Measurements from ENCODE around the gene MED17.
A peak's percentile ranks its signal among the peaks of the same experiment; 100 is the strongest.
"Not testable (repeated sequence)": the region's sequence is repeated elsewhere in the genome, so short reads cannot be mapped to it uniquely, and the experiment has no call there.

MED17 gene

DNA sequence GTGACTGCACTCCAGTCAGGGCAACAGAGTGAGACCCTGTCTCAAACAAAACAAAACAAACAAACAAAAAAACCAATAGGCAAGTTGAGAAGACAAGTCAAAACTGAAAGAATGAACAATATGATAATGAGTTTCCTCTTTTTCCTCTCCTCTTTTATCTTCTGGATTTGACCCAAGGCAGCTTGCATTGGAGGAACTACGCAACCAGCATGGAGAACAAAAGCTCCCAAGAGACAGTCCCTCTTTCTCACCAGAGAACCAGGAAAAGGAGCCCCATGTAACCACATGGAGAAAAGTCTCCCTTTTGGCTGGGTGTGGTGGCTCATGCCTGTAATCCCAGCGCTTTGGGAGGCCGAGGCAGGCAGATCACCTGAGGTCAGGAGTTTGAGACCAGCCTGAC is 9.5 kb upstream of the MED17 start:
- H3K4me1 ChIP-seq (ENCODE audit: control insufficient read depth, insufficient read depth, low read length, poor library complexity, severe bottlenecking); H3K36me3 ChIP-seq (ENCODE audit: control insufficient read depth, insufficient read depth, low read length); H3K4me3 ChIP-seq (ENCODE audit: insufficient read depth, low read depth, low read length, poor library complexity, severe bottlenecking); H3K9me3 ChIP-seq (ENCODE audit: control insufficient read depth, low read length); H3K27me3 ChIP-seq (replicated peaks; ENCODE audit: control insufficient read depth, insufficient read depth, low read length, poor library complexity, severe bottlenecking); H3K27ac ChIP-seq (ENCODE audit: insufficient read depth, low read length, poor library complexity, severe bottlenecking); DNase-seq: not testable (repeated sequence)

DNA sequence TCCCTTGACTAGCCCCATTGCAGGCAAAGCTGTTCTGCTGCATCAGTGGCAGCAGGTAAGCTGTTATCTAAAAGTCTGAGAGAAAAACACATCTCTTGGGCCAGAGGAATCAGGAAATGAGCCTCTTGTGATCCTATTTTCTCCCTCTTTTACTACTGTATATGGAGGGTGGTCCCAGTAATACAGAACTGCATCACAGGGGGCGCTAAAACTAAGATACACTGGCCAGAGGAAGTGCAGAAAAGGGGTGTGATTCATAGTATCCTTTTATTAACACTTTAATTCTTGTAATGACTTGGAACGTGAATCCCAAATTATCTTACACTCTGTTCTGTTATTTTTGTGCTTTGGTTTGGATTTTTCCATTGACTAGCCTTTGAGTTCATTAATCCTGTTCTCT is 8.8 kb upstream of the MED17 start:
- H3K27me3 ChIP-seq (replicated peaks; ENCODE audit: control insufficient read depth, insufficient read depth, low read length, poor library complexity, severe bottlenecking): no peaks in the 10 kb centered on the region
- no peak for DNase-seq
- no peaks in the 10 kb centered on the region for H3K9me3 ChIP-seq (ENCODE audit: control insufficient read depth, low read length)
- H3K36me3 ChIP-seq (ENCODE audit: control insufficient read depth, insufficient read depth, low read length): no peaks in the 10 kb centered on the region
- no peaks in the 10 kb centered on the region for H3K4me1 ChIP-seq (ENCODE audit: control insufficient read depth, insufficient read depth, low read length, poor library complexity, severe bottlenecking)
- no peak overlapping the region for H3K4me3 ChIP-seq (ENCODE audit: insufficient read depth, low read depth, low read length, poor library complexity, severe bottlenecking)
- no peak overlapping the region for H3K27ac ChIP-seq (ENCODE audit: insufficient read depth, low read length, poor library complexity, severe bottlenecking)

DNA sequence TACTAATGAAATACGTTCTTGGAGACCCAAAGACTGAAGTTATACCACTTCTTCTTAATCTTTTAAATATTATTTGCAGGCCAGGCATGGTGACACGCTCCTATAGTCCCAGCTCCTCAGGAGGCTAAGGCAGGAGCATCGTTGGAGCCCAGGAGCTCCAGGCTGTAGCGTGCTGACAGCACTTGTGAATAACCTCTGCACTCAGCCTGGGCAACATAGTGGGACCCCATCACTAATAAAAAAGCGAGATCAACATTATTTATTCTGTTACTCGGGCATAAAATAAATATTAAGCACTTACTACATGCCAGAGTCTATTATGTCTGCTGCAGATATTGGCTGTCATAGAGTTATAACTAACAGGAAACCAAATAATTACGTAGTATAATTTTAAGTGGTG is 720 bp upstream of the MED17 start:
- H3K4me1 ChIP-seq (ENCODE audit: control insufficient read depth, insufficient read depth, low read length, poor library complexity, severe bottlenecking): peaks cover 22% of the 10 kb centered on the region
- peak overlapping the region; percentile 88 for H3K4me3 ChIP-seq (ENCODE audit: insufficient read depth, low read depth, low read length, poor library complexity, severe bottlenecking)
- DNase-seq: no peak
- no peaks in the 10 kb centered on the region for H3K36me3 ChIP-seq (ENCODE audit: control insufficient read depth, insufficient read depth, low read length)
- H3K27me3 ChIP-seq (replicated peaks; ENCODE audit: control insufficient read depth, insufficient read depth, low read length, poor library complexity, severe bottlenecking): no peaks in the 10 kb centered on the region
- H3K27ac ChIP-seq (ENCODE audit: insufficient read depth, low read length, poor library complexity, severe bottlenecking): no peak overlapping the region
- H3K9me3 ChIP-seq (ENCODE audit: control insufficient read depth, low read length): no peaks in the 10 kb centered on the region

DNA sequence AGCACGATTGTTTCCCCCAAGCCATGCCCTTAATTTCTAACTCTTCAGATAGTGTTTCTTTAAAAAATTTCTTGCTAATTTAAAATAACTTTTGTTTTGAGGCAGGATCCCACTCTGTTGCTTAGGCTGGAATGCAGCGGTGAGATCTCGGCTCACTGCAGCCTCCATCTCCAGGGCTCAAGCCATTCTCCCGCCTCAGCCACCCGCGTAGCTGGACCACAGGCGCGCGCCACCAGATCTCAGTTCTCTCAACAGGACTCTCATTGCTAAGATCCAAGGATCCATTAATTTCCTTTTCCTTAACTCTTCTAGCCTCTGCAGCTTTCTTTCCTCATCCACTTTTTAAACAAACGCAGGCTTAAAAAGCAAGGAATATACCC is 327 bp upstream of the MED17 start:
- peak overlapping the region; percentile 89 for H3K27ac ChIP-seq (ENCODE audit: insufficient read depth, low read length, poor library complexity, severe bottlenecking)
- no peaks in the 10 kb centered on the region for H3K9me3 ChIP-seq (ENCODE audit: control insufficient read depth, low read length)
- H3K4me3 ChIP-seq (ENCODE audit: insufficient read depth, low read depth, low read length, poor library complexity, severe bottlenecking): peak overlapping the region; percentile 88
- H3K27me3 ChIP-seq (replicated peaks; ENCODE audit: control insufficient read depth, insufficient read depth, low read length, poor library complexity, severe bottlenecking): no peaks in the 10 kb centered on the region
- peaks cover under 1% of the 10 kb centered on the region for H3K36me3 ChIP-seq (ENCODE audit: control insufficient read depth, insufficient read depth, low read length)
- peaks cover 22% of the 10 kb centered on the region for H3K4me1 ChIP-seq (ENCODE audit: control insufficient read depth, insufficient read depth, low read length, poor library complexity, severe bottlenecking)
- DNase-seq: no peak

DNA sequence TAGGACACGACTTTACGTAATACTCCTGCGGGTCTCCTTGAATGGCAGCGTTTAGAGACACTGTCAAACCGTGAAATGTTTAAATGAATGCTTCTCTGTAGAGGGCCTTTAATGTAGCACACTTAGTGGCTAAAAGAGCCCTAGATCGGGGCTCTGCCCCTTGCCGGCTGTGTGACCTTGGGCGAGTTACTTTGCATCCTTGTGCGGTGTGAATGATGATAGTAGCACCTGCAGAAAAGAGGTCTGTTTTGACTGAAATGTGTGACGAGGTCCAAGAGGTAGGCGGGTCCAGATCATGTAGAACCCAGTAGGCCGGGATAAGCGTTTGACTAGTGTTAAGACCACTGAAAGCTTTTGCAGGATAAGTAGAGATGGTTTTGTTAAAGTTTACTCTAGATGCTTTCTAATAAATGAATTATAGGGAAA is 866 bp downstream of the MED17 start:
- Histone ChIP-seq H3K27me3 (replicated peaks; ENCODE audit: control insufficient read depth, insufficient read depth, low read length, poor library complexity, severe bottlenecking) (no peaks in the 10 kb centered on the region), H3K4me3 (ENCODE audit: insufficient read depth, low read depth, low read length, poor library complexity, severe bottlenecking) (peak overlapping the region; percentile 88), H3K9me3 (ENCODE audit: control insufficient read depth, low read length) (no peaks in the 10 kb centered on the region), H3K36me3 (ENCODE audit: control insufficient read depth, insufficient read depth, low read length) (peaks cover 12% of the 10 kb centered on the region), H3K4me1 (ENCODE audit: control insufficient read depth, insufficient read depth, low read length, poor library complexity, severe bottlenecking) (peaks cover 22% of the 10 kb centered on the region), H3K27ac (ENCODE audit: insufficient read depth, low read length, poor library complexity, severe bottlenecking) (peak overlapping the region; percentile 89)
- no peak for DNase-seq

DNA sequence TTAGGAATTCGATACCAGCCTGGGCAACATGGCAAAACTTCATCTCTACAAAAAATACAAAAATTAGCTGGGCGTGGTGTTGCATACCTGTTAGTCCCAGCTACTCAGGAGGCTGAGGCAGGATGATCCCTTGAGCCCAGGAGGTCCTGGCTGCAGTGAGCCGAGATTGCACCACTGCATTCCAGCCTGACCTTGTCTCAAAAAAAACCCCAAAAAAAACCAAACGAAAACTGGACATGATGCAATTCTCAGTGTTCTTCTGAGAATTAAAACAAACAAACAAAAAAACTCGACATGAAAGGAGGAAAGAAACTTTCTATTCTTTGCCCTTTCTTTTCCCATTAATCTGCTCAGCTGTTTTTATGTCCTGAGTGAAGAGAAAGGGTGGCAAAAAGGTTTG is 7.4 kb downstream of the MED17 start:
- Histone ChIP-seq H3K27me3 (replicated peaks; ENCODE audit: control insufficient read depth, insufficient read depth, low read length, poor library complexity, severe bottlenecking) (no peaks in the 10 kb centered on the region), H3K4me1 (ENCODE audit: control insufficient read depth, insufficient read depth, low read length, poor library complexity, severe bottlenecking) (no peaks in the 10 kb centered on the region), H3K4me3 (ENCODE audit: insufficient read depth, low read depth, low read length, poor library complexity, severe bottlenecking) (no peak overlapping the region), H3K36me3 (ENCODE audit: control insufficient read depth, insufficient read depth, low read length) (peaks cover 73% of the 10 kb centered on the region), H3K27ac (ENCODE audit: insufficient read depth, low read length, poor library complexity, severe bottlenecking) (no peak overlapping the region), H3K9me3 (ENCODE audit: control insufficient read depth, low read length) (no peaks in the 10 kb centered on the region)
- no peak for DNase-seq

DNA sequence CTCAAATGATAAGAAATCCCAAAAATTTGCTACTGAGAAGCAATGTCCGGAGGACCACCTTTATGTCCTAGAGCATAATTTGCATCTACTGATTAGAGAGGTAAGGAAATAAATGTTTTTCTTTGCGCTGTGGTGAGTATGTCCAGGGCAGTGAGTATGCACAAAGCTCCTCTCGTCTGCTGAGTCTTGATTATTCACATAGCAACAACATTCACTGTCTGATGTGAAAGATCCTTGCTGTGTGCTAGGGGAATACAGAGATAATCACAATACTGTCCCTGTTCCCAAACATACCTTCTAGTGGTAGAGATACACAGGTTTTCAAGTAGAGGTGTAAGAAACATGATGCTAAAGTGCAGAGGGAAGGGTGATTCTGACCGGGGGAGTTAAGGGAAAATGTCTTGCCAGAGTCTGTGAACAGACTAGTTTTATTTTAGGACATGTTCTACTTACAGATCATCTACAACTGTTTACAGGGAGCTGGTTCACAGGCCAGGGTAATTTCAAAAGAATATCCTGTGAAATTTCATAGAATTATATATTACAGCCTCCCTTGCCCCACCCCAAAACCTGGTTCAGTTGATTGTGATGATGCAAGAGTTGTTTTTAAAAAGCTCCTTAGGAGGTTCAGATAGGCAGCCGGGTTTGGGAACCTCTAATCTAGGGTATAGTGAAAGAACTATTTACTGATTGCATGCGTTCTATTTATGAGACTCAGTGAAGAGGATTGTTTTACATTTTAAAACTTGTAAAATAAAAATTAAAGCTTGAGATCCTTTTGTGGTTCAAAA is 12.6 kb downstream of the MED17 start:
- no peaks in the 10 kb centered on the region for H3K27me3 ChIP-seq (replicated peaks; ENCODE audit: control insufficient read depth, insufficient read depth, low read length, poor library complexity, severe bottlenecking)
- H3K36me3 ChIP-seq (ENCODE audit: control insufficient read depth, insufficient read depth, low read length): peaks cover 92% of the 10 kb centered on the region
- no peak for DNase-seq

DNA sequence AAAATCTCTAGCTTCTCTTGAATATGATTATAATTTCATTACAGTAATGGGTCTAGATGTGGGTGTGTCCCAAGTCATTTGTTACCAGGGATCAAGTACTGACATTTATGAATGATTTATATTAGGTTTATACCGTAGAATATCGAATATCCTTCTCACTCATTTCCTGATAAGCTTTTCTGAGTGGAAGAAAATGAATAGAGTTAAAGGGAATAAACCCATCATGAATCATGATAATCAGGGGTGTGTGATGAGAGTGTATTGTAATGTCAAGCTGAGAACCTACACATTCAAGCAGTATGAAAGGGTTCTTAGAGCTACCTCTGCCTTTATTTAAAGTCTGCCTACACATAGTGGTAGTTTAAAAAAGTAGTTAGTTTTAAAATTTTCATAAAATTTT is 17.3 kb downstream of the MED17 start:
- H3K36me3 ChIP-seq (ENCODE audit: control insufficient read depth, insufficient read depth, low read length): peaks cover 87% of the 10 kb centered on the region
- H3K9me3 ChIP-seq (ENCODE audit: control insufficient read depth, low read length): no peaks in the 10 kb centered on the region
- no peak overlapping the region for H3K27ac ChIP-seq (ENCODE audit: insufficient read depth, low read length, poor library complexity, severe bottlenecking)
- H3K4me3 ChIP-seq (ENCODE audit: insufficient read depth, low read depth, low read length, poor library complexity, severe bottlenecking): no peak overlapping the region
- no peak for DNase-seq
- H3K27me3 ChIP-seq (replicated peaks; ENCODE audit: control insufficient read depth, insufficient read depth, low read length, poor library complexity, severe bottlenecking): no peaks in the 10 kb centered on the region
- H3K4me1 ChIP-seq (ENCODE audit: control insufficient read depth, insufficient read depth, low read length, poor library complexity, severe bottlenecking): no peaks in the 10 kb centered on the region

More for the DNA sequence above, 12.6 kb downstream of the MED17 start:
- Histone ChIP-seq H3K27ac (ENCODE audit: insufficient read depth, low read length, poor library complexity, severe bottlenecking) (no peak overlapping the region), H3K4me1 (ENCODE audit: control insufficient read depth, insufficient read depth, low read length, poor library complexity, severe bottlenecking) (no peaks in the 10 kb centered on the region), H3K9me3 (ENCODE audit: control insufficient read depth, low read length) (no peaks in the 10 kb centered on the region), H3K4me3 (ENCODE audit: insufficient read depth, low read depth, low read length, poor library complexity, severe bottlenecking) (no peak overlapping the region)

DNA sequence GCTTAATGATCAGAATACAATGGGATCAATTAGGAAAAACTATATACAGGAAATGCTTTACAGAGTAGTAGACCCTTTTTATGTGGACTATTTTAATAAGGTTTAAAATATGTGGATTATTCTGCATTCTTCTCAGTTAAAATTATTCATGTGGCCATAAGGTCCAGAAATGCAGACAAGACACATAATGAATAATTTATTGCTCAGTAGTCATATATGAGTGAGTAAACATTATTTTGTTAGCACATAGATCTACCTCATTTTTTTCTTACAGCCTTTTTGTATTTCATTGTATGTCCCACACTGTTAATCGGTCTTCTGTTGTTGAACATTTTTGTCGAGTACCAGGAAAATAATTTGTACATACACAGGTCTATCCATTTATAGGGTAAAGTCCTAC is 20.8 kb downstream of the MED17 start:
- Histone ChIP-seq H3K36me3 (ENCODE audit: control insufficient read depth, insufficient read depth, low read length) (peaks cover 84% of the 10 kb centered on the region), H3K4me3 (ENCODE audit: insufficient read depth, low read depth, low read length, poor library complexity, severe bottlenecking) (no peak overlapping the region), H3K4me1 (ENCODE audit: control insufficient read depth, insufficient read depth, low read length, poor library complexity, severe bottlenecking) (no peaks in the 10 kb centered on the region), H3K27me3 (replicated peaks; ENCODE audit: control insufficient read depth, insufficient read depth, low read length, poor library complexity, severe bottlenecking) (no peaks in the 10 kb centered on the region), H3K9me3 (ENCODE audit: control insufficient read depth, low read length) (no peaks in the 10 kb centered on the region), H3K27ac (ENCODE audit: insufficient read depth, low read length, poor library complexity, severe bottlenecking) (no peak overlapping the region)
- no peak for DNase-seq

DNA sequence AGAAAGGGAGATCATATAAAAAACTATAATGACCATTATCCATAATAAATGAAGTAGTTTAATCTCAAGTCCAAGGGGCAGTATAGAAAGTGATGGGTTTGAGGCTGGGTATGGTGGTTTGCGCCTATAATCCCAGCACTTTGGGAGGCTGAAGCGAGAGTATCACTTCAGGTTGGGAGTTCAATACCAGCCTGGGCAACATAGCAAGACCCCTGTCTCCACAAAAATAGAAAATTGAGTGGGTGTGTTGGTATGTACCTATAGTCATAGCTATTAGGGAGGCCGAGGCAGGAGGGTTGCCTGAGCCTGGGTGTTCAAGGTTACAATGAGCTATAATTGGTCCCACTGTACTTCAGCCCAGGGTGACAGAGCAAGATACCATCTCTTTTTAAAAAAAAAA is 23.9 kb downstream of the MED17 start:
- DNase-seq: no peak
- no peak overlapping the region for H3K27ac ChIP-seq (ENCODE audit: insufficient read depth, low read length, poor library complexity, severe bottlenecking)
- no peaks in the 10 kb centered on the region for H3K4me1 ChIP-seq (ENCODE audit: control insufficient read depth, insufficient read depth, low read length, poor library complexity, severe bottlenecking)
- H3K27me3 ChIP-seq (replicated peaks; ENCODE audit: control insufficient read depth, insufficient read depth, low read length, poor library complexity, severe bottlenecking): no peaks in the 10 kb centered on the region
- no peak overlapping the region for H3K4me3 ChIP-seq (ENCODE audit: insufficient read depth, low read depth, low read length, poor library complexity, severe bottlenecking)
- peaks cover 85% of the 10 kb centered on the region for H3K36me3 ChIP-seq (ENCODE audit: control insufficient read depth, insufficient read depth, low read length)
- H3K9me3 ChIP-seq (ENCODE audit: control insufficient read depth, low read length): no peaks in the 10 kb centered on the region

Data from effector memory CD4-positive, alpha-beta T cell (primary cell).